Spleen (tissue), 11 donors: ENCODE measurements around the gene EIPR1. TPM values are rescaled to one million over a fixed set of nuclear protein-coding genes. Genes with fewer than 3 reads are reported as not detected.
A peak's percentile ranks its signal among the peaks of the same experiment; 100 is the strongest.

Experiments
- DNase-seq: peaks from one replicate; pipeline ENCODE4 v3.0.0-alpha.2; 2020
- H3K27ac ChIP-seq, 8 donors: fragments of 200-600 bp; sonication (generic) in 7 of 8; 1 replicate in 4 of 8; 2 replicates in 4 of 8; pipeline versions ENCODE4 v1.5.0 to v1.8.0; 2016 to 2021; ENCODE audit warnings: inconsistent platforms in 4 of 8, mild to moderate bottlenecking in 4 of 8, moderate library complexity in 1 of 8
- H3K27me3 ChIP-seq, 7 donors: fragments of 200-600 bp; sonication (generic) in 6 of 7; replicated peaks in 1 of 7; 1 replicate in 4 of 7; 2 replicates in 3 of 7; pipeline versions ENCODE4 v1.5.0 to v1.8.0; 2016 to 2021; ENCODE audit warnings: inconsistent platforms in 3 of 7, mild to moderate bottlenecking in 1 of 7
- H3K36me3 ChIP-seq, 6 donors: fragments of 200-600 bp; sonication (generic) in 5 of 6; 1 replicate in 4 of 6; 2 replicates in 2 of 6; pipeline versions ENCODE4 v1.5.0 to v1.8.0; 2016 to 2021; ENCODE audit warnings: inconsistent platforms in 2 of 6
- H3K4me1 ChIP-seq, 6 donors: fragments of 200-600 bp; sonication (generic) in 5 of 6; 1 replicate in 3 of 6; 2 replicates in 3 of 6; pipeline versions ENCODE4 v1.5.0 to v1.8.0; 2016 to 2021; ENCODE audit warnings: inconsistent platforms in 3 of 6
- H3K4me3 ChIP-seq, 8 donors: fragments of 200-600 bp; sonication (generic) in 7 of 8; 1 replicate in 4 of 8; 2 replicates in 4 of 8; pipeline versions ENCODE4 v1.5.0 to v1.8.0; 2016 to 2021; ENCODE audit warnings: inconsistent platforms in 4 of 8, mild to moderate bottlenecking in 4 of 8, moderate library complexity in 2 of 8
- H3K9me3 ChIP-seq, 8 donors: fragments of 200-600 bp; sonication (generic) in 7 of 8; 1 replicate in 4 of 8; 2 replicates in 4 of 8; pipeline versions ENCODE4 v1.5.0 to v1.8.0; 2016 to 2021; ENCODE audit warnings: inconsistent platforms in 4 of 8
- CTCF ChIP-seq, 11 experiments: fragments of 200-600 bp in 7 of 11; fragments of 450-650 bp in 4 of 11; sonication (generic) in 4 of 11; IDR thresholded peaks in 8 of 11; conservative IDR thresholded peaks in 3 of 11; 1 replicate in 7 of 11; 2 replicates in 4 of 11; pipeline versions ENCODE4 v1.4.0 to v1.8.0; 2016 to 2021; ENCODE audit warnings: antibody characterized with exemption in 11 of 11, inconsistent platforms in 4 of 11, mild to moderate bottlenecking in 1 of 11
- POLR2A ChIP-seq, 3 donors: fragments of 450-650 bp; IDR thresholded peaks; one replicate each; pipeline ENCODE4 v1.5.1; 2017; ENCODE audit warnings: antibody characterized with exemption in 3 of 3, mild to moderate bottlenecking in 1 of 3
- POLR2AphosphoS5 ChIP-seq, 3 donors: sonication (generic); formaldehyde crosslinking; IDR thresholded peaks; one replicate each; pipeline ENCODE4 v1.5.1; 2017; ENCODE audit warnings: antibody characterized with exemption in 3 of 3
- WGBS, 5 donors: extraction: QIAGEN DNeasy Blood & Tissue Kit in 3 of 5; methylation state at CpG; one replicate each; pipeline versions ENCODE4 v1.1.5 to v1.1.7; 2013 to 2018; 5-methylcytosine and 5-hydroxymethylcytosine counted together
- intact Hi-C: fragments of 100-400 bp; cut with DNase I; formaldehyde crosslinking; loops from one replicate; pipeline ENCODE4 v1.15.0; 2023; ENCODE audit warnings: low total_unique reads
- polyA plus RNA-seq, 3 donors: library from polyadenylated mRNA; stranded (reverse); fragments of 200-250 nt; gene quantifications; one replicate each; pipeline ENCODE4 v1.2.1, GENCODE V29; 2013
- total RNA-seq, 7 donors: library from RNA; depleted of rRNA in 3 of 7; stranded (reverse); fragments of >200 nt in 3 of 7; fragmentation: NEBNext Ultra II Directional in 4 of 7; extraction: Animal tissue kit (Norgen Biotek cat#: 25700) in 4 of 7; gene quantifications; one replicate each; pipeline versions ENCODE4 v1.1.0 to v1.2.1, GENCODE V29; 2016 to 2021
- donor health status: healthy with polysubstance abuse.
- donor health status: DM: no; HTN: no; CAD: no; lungs with moderate emphysema.
- donor health status: DM: no; HTN: no; CAD: no.
- donor health status: Bipolar disorder and iron deficiency.
- donor health status: healthy.
- donor health status: DM: no; HTN: no; CAD: no.
- donor health status: DM: yes; HTN: yes; CAD: no.

EIPR1 gene
- total and polyA plus RNA-seq, 10 donors: 16.1 to 60.1 (median 26.3) TPM

DNA sequence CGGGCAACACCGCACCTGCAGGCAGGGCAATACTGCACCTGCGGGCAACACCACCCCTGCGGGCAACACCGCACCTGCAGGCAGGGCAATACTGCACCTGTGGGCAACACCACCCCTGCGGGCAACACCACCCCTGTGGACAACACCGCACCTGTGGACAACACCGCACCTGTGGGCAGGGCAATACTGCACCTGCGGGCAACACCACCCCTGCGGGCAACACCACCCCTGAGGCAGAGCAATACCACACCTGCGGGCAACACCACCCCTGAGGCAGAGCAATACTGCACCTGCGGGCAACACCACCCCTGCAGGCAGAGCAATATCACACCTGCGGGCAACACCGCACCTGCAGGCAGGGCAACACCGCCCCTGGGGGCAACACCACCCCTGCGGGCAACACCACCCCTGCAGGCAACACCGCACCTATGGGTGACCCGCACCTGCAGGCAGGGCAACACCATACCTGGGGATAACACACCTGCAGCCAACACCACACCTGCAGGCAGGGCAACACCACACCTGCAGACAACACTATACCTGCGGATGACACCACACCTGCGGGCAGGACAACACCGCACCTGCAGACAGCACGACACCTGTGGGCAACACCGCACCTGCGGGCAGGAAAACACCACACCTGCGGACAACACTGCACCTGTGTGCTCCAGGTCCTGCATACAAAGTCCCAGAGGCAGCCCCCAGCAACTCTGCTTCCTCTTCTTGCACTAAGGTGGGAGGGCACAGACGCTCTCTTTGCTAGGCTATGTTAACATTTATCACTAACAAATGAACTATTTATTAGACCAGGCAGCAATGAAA lies 57.7 kb downstream of the EIPR1 start:
- TF ChIP-seq POLR2A (IDR thresholded peaks at IDR 0.05) (no peak), CTCF (IDR thresholded peaks at IDR 0.05 in 8 of 11, conservative IDR thresholded peaks at IDR 0.05 in 3 of 11) (no peak), POLR2AphosphoS5 (IDR thresholded peaks at IDR 0.05) (no peak)
- Histone ChIP-seq H3K27ac (no peak overlapping the region), H3K4me3 (no peak overlapping the region), H3K4me1 (no peaks in the 10 kb centered on the region), H3K36me3 (peaks cover 0 to 65% (median 5%) of the 10 kb centered on the region in 6 donors), H3K9me3 (no peaks in the 10 kb centered on the region), H3K27me3 (no peaks in the 10 kb centered on the region)
- peak; percentile 71 for DNase-seq
- 93 to 98% (median 97%) methylated on average over 11 to 26 of the region's 26 CpGs for WGBS, 5 donors
- intact Hi-C loops: no loop called here

- Histone ChIP-seq H3K9me3 (no peaks in the 10 kb centered on the region), H3K4me1 (peaks cover 0 to 5% (median under 1%) of the 10 kb centered on the region in 6 donors), H3K27ac (no peak overlapping the region), H3K4me3 (no peak overlapping the region), H3K27me3 (no peaks in the 10 kb centered on the region), H3K36me3 (peaks cover 0 to 57% (median under 1%) of the 10 kb centered on the region in 6 donors)
- 90 to 97% (median 92%) methylated on average over 13 of the region's 13 CpGs for WGBS, 5 donors
- DNase-seq: peak; percentile 35
- TF ChIP-seq CTCF (IDR thresholded peaks at IDR 0.05 in 8 of 11, conservative IDR thresholded peaks at IDR 0.05 in 3 of 11): no peak
- no peak for TF ChIP-seq POLR2AphosphoS5 (IDR thresholded peaks at IDR 0.05)
- no peak for TF ChIP-seq POLR2A (IDR thresholded peaks at IDR 0.05)
- intact Hi-C loops: no loop called here
Measured at GRCh38 chr2:3319134-3319533, 58.5 kb downstream of the EIPR1 start.

DNA sequence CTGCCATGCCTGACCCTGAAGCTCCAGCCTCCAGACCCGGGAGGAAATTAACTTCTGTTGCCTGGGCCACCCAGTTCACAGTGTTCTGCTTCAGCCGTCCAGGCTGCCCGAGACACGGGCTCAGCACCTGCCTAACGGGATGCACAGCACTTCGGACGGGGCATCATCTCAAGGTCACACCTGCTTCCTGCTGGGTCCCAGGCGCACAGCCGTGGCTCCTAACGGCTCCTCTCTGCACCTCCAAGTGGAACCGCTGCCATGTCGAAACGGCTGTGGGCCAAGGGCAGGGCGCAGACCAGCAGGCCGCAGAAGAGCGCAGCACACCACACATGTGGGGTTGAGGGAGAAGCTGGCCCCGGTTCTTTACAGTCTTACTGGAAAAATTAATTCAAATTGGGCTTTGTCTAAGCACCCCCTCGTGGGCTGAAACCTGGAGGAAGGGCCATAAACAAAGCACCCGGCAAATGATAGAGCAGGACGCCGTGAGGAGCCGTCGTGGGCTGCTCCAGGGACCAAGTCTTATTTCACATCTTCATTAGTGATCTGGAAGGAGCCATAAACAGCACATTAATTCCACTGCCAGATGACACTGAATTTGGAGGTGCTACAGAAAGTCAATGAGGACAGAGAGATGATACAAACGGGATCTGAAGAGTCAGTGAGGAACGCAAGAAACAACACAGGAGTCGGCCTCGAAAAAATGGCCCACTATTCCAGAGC lies 59.6 kb downstream of the EIPR1 start:
- no peak overlapping the region for H3K27ac ChIP-seq

More for the DNA sequence above, 59.6 kb downstream of the EIPR1 start:
- TF ChIP-seq CTCF (IDR thresholded peaks at IDR 0.05 in 8 of 11, conservative IDR thresholded peaks at IDR 0.05 in 3 of 11) (no peak), POLR2AphosphoS5 (IDR thresholded peaks at IDR 0.05) (no peak), POLR2A (IDR thresholded peaks at IDR 0.05) (no peak)
- Histone ChIP-seq H3K4me3 (no peak overlapping the region), H3K36me3 (peaks cover 0 to 47% (median 0%) of the 10 kb centered on the region in 6 donors), H3K27me3 (no peaks in the 10 kb centered on the region), H3K9me3 (no peaks in the 10 kb centered on the region), H3K4me1 (peaks cover 0 to 16% (median 7%) of the 10 kb centered on the region in 6 donors)
- DNase-seq: peak; percentile 40
- WGBS, 5 donors: 84 to 92% (median 87%) methylated on average over 26 to 27 of the region's 27 CpGs
- intact Hi-C loops: no loop called here
